ENCODE data around the gene ORMDL2. TPM values are rescaled to one million over a fixed set of nuclear protein-coding genes. Genes with fewer than 3 reads are reported as not detected.

Gene ORMDL2
- total and polyA plus RNA-seq, 2 donors (not counting 3 experiments of a cell fraction or from before 2014, with no cell fraction given) = 55.0 to 70.4 TPM

DNA sequence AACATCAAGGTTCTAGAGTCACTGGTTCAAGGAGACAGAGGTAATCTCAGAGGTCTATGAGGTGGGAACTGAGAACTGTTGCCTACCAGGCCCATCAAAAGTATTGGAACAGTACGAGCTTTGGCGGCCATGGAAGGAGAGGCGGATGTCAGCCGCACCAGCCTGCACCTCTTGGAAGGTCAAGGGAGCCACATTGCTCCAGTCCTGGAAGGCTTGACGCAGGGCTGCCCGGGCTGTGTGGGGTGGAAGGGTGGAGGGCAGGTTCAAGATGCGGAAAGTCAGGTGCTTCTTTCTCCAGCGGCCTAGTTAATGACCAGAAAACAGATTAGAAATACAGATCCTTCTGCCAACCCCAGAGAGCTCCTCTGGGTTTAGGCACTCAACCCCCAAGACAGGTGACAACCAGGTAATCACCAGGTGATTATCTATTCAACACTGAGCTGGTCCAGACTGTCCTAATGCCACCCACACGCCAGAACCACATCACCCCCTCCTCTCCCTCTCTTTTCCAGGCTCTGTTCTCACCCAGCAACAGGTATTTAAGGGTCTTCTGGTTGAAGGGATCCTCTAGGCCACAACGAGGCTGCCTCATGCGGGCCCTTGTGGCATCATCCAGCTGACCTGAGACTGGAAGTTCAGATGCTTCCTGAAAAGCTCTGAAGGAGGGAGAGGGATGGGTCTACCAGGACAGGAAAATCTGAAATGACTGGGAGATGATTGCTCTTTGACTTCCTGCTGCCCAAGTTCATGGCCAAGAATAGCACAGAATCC lies 22.9 kb downstream of the ORMDL2 start:
- H4K20me1 ChIP-seq (replicated peaks; ENCODE audit: control insufficient read depth, extremely low read depth, insufficient read depth, low read length) = no peaks in the 10 kb centered on the region
- intact Hi-C loops (cut with micrococcal nuclease) (no loop called here), dilution Hi-C loops (cut with MboI; ENCODE audit: extremely low pct_ligation_motif_present, low sequenced_read_pairs) (no loop called here)
- H3K9me3 ChIP-seq (replicated peaks; ENCODE audit: control insufficient read depth, insufficient read depth, low read length) = no peaks in the 10 kb centered on the region
- no peaks in the 10 kb centered on the region for H3K27me3 ChIP-seq (ENCODE audit: control insufficient read depth in 2 of 2, insufficient read depth in 2 of 2, low read length in 2 of 2)
- POLR2A ChIA-PET = no interaction called here
- DNase-seq (ENCODE audit: low read depth, low spot score) = no peak
- H2AFZ ChIP-seq (ENCODE audit: low read depth, low read length) = no peak overlapping the region
- H3K4me1 ChIP-seq (ENCODE audit: control insufficient read depth, extremely low read depth, insufficient read depth, low read length) = peaks cover 8% of the 10 kb centered on the region
- CTCF ChIA-PET = interaction anchor here (0.7 kb wide), 1 partner anchor 11 kb away, joined by 3 read pairs; the partner anchor contains the start of gene DNAJC14
- H3K4me3 ChIP-seq (replicated peaks in 1 of 3; ENCODE audit: insufficient read depth in 1 of 3, low read depth in 1 of 3, low read length in 3 of 3) = no peak overlapping the region
- H3K79me2 ChIP-seq (ENCODE audit: control insufficient read depth, insufficient read depth, low read length) = no peaks in the 10 kb centered on the region
- TF ChIP-seq, protein P1, sequence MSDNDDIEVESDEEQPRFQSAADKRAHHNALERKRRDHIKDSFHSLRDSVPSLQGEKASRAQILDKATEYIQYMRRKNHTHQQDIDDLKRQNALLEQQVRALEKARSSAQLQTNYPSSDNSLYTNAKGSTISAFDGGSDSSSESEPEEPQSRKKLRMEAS (IDR thresholded peaks at IDR 0.05; ENCODE audit: insufficient read depth, insufficient read length) = no peak
- TF ChIP-seq JUN (IDR thresholded peaks at IDR 0.05; ENCODE audit: borderline replicate concordance, insufficient read depth, insufficient read length, low read depth) (no peak), GATA2 (IDR thresholded peaks at IDR 0.05; ENCODE audit: insufficient read depth, insufficient read length, low read depth, low read length) (no peak), MYC (IDR thresholded peaks at IDR 0.05; ENCODE audit: low read depth, low read length) (no peak), POLR2AphosphoS5 (IDR thresholded peaks at IDR 0.05; ENCODE audit: insufficient read depth, low read depth, low read length) (no peak), FOS (IDR thresholded peaks at IDR 0.05; ENCODE audit: borderline replicate concordance, insufficient read depth, low read length) (no peak), EZH2 (IDR thresholded peaks at IDR 0.05; ENCODE audit: borderline replicate concordance, low read depth, low read length, severe bottlenecking) (no peak)
- no peaks in the 10 kb centered on the region for H3K9me1 ChIP-seq (replicated peaks; ENCODE audit: control insufficient read depth, extremely low read depth, insufficient read depth, low read length)
- no peak overlapping the region for H3K4me2 ChIP-seq (ENCODE audit: insufficient read depth, low read length)
- H3K9ac ChIP-seq (replicated peaks; ENCODE audit: extremely low read depth, insufficient read depth, low read length) = no peak overlapping the region
- FAIRE-seq = no peak
- BruUV-seq (replicated peaks) = no TSS peak
- no peaks in the 10 kb centered on the region for H3K36me3 ChIP-seq (ENCODE audit: control insufficient read depth in 2 of 2, extremely low read depth in 1 of 2, insufficient read depth in 2 of 2, low read length in 2 of 2)
- no peak overlapping the region for H3K27ac ChIP-seq (ENCODE audit: insufficient read depth, low read depth, low read length)
